Neural progenitor cell (in vitro differentiated cells): Measurements from ENCODE around the gene UNC13B. TPM values are rescaled to one million over a fixed set of nuclear protein-coding genes. Genes with fewer than 3 reads are reported as not detected.

Source experiments
- DNase-seq: peaks from one replicate; pipeline ENCODE4 v3.0.0-alpha.2; 2016; ENCODE audit warnings: low spot score
- H2AFZ ChIP-seq: fragments of 200-600 bp; sonication (generic); replicated peaks from 2 replicates; pipeline ENCODE4 v1.6.1; 2016; ENCODE audit warnings: antibody characterized with exemption
- H3F3A ChIP-seq: fragments of 200-600 bp; sonication (generic); 2 replicates; pipeline ENCODE4 v1.6.1; 2016; ENCODE audit warnings: antibody characterized with exemption, low read depth
- H3K27ac ChIP-seq: fragments of 200-600 bp; sonication (generic); 2 replicates; pipeline ENCODE4 v1.5.1; 2016; ENCODE audit warnings: mild to moderate bottlenecking
- H3K27me3 ChIP-seq: fragments of 200-600 bp; sonication (generic); 2 replicates; pipeline ENCODE4 v1.6.1; 2016; ENCODE audit warnings: mild to moderate bottlenecking, moderate library complexity
- H3K36me3 ChIP-seq: fragments of 200-600 bp; sonication (generic); 2 replicates; pipeline ENCODE4 v1.5.1; 2016
- H3K4me1 ChIP-seq: fragments of 200-600 bp; sonication (generic); 2 replicates; pipeline ENCODE4 v1.6.1; 2016; ENCODE audit warnings: mixed run types
- H3K4me2 ChIP-seq: fragments of 200-600 bp; sonication (generic); 2 replicates; pipeline ENCODE4 v1.6.1; 2016
- H3K4me3 ChIP-seq: fragments of 200-600 bp; sonication (generic); 2 replicates; pipeline ENCODE4 v1.5.1; 2016
- H3K79me2 ChIP-seq: fragments of 200-600 bp; sonication (generic); 2 replicates; pipeline ENCODE4 v1.6.1; 2016; ENCODE audit warnings: low read depth
- H3K9ac ChIP-seq: fragments of 200-600 bp; sonication (generic); 2 replicates; pipeline ENCODE4 v1.6.1; 2016
- H3K9me3 ChIP-seq: fragments of 200-600 bp; sonication (generic); 2 replicates; pipeline ENCODE4 v1.5.1; 2016; ENCODE audit warnings: low read depth
- H4K20me1 ChIP-seq: fragments of 200-600 bp; sonication (generic); 2 replicates; pipeline ENCODE4 v1.6.1; 2016; ENCODE audit warnings: low read depth
- H3K27ac Mint-ChIP-seq: 3 replicates; pipeline ENCODE4 v1.8.0; 2021; ENCODE audit warnings: mixed read lengths
- H3K27me3 Mint-ChIP-seq: 2 replicates; pipeline ENCODE4 v1.8.0; 2022; ENCODE audit warnings: low read depth, mild to moderate bottlenecking, inconsistent platforms, moderate library complexity, mixed read lengths; ENCODE audit not compliant: insufficient read depth
- H3K36me3 Mint-ChIP-seq: 3 replicates; pipeline ENCODE4 v1.8.0; 2021; ENCODE audit warnings: mixed read lengths
- H3K4me1 Mint-ChIP-seq: 3 replicates; pipeline ENCODE4 v1.8.0; 2021; ENCODE audit warnings: mixed read lengths
- H3K4me3 Mint-ChIP-seq: 3 replicates; pipeline ENCODE4 v1.8.0; 2021; ENCODE audit warnings: mild to moderate bottlenecking, moderate library complexity, mixed read lengths
- H3K9me3 Mint-ChIP-seq: 3 replicates; pipeline ENCODE4 v1.8.0; 2020; ENCODE audit warnings: mixed read lengths
- EZH2 ChIP-seq: fragments of 200-600 bp; sonication (generic); IDR thresholded peaks from 2 replicates; pipeline ENCODE4 v1.6.1; 2017; ENCODE audit warnings: antibody characterized with exemption, mild to moderate bottlenecking, moderate library complexity
- EZH2phosphoT487 ChIP-seq: fragments of 200-600 bp; sonication (generic); IDR thresholded peaks from 2 replicates; pipeline ENCODE4 v1.6.1; 2017; ENCODE audit warnings: antibody characterized with exemption
- total RNA-seq: library from RNA; depleted of rRNA; stranded (reverse); fragments of >200 nt; gene quantifications from 2 replicates; pipeline ENCODE4 v1.2.3, GENCODE V29; 2015; ENCODE audit warnings: low replicate concordance
- TF ChIP-seq, protein P1 (sequence below): fragments of 200-600 bp; sonication (generic); IDR thresholded peaks from 2 replicates; pipeline ENCODE4 v1.5.1; 2017; ENCODE audit warnings: antibody characterized with exemption, mild to moderate bottlenecking

Gene UNC13B
- total RNA-seq, 1 donor from 2014 or later = 40.7 TPM

DNA sequence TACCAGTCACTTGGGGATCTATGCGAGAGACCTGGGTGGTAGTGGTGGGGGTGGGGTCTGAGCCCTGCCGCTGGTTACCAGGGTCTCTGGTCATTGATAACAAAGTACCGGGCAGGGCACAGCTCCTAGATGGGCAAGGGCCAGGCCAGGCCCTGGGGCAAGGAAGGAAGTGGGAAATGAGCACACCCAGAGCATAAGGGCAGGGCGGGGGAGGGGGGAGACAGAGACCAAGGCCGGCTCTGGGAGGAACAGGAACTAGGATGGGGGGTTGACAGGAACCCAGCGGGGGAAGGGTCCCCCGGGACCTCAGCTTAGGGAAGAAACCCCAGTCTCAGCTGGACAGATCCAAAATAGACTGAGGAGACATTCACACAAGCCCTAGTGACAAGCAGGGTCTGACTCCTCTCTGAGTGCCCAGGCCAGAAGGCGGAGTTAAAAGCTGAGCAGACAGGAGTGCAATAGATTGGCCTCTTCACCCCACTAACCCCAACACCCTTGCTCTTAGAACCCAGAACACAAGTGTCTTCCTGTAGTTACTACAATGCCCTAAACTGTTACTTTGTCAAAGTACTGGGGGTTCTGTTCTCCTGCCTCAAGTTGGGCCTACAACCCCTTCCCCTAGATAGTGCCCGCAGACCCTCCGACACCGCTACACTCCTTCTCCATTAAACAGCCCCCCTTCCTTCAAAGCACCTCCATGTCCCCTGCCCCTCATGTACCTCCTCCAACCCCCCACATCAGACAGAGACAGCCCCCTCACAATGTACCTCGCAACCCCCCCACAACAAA lies 46.8 kb upstream of the UNC13B start:
- H3K9me3 Mint-ChIP-seq = no peaks in the 10 kb centered on the region
- Histone ChIP-seq H3K79me2 (peaks cover 29% of the 10 kb centered on the region), H4K20me1 (peaks cover 12% of the 10 kb centered on the region), H3K4me3 (peak overlapping the region; percentile 73), H3F3A (peaks cover 27% of the 10 kb centered on the region), H3K36me3 (no peaks in the 10 kb centered on the region), H2AFZ (no peak overlapping the region), H3K9me3 (no peaks in the 10 kb centered on the region), H3K4me2 (peak overlapping the region; percentile 89), H3K9ac (no peak overlapping the region), H3K27me3 (no peaks in the 10 kb centered on the region), H3K27ac (peak overlapping the region; percentile 90), H3K4me1 (peaks cover 23% of the 10 kb centered on the region)
- H3K4me3 Mint-ChIP-seq = peak overlapping the region; percentile 97
- peaks cover 5% of the 10 kb centered on the region for H3K27me3 Mint-ChIP-seq
- peak; percentile 58 for DNase-seq
- TF ChIP-seq EZH2 (no peak), EZH2phosphoT487 (no peak)
- TF ChIP-seq, protein P1, sequence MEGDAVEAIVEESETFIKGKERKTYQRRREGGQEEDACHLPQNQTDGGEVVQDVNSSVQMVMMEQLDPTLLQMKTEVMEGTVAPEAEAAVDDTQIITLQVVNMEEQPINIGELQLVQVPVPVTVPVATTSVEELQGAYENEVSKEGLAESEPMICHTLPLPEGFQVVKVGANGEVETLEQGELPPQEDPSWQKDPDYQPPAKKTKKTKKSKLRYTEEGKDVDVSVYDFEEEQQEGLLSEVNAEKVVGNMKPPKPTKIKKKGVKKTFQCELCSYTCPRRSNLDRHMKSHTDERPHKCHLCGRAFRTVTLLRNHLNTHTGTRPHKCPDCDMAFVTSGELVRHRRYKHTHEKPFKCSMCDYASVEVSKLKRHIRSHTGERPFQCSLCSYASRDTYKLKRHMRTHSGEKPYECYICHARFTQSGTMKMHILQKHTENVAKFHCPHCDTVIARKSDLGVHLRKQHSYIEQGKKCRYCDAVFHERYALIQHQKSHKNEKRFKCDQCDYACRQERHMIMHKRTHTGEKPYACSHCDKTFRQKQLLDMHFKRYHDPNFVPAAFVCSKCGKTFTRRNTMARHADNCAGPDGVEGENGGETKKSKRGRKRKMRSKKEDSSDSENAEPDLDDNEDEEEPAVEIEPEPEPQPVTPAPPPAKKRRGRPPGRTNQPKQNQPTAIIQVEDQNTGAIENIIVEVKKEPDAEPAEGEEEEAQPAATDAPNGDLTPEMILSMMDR = no peak
- H3K4me1 Mint-ChIP-seq = peaks cover 48% of the 10 kb centered on the region
- peak overlapping the region; percentile 96 for H3K27ac Mint-ChIP-seq
- H3K36me3 Mint-ChIP-seq = no peaks in the 10 kb centered on the region

GRCh38 chr9:35115680-35116538 lies 45.9 kb upstream of the UNC13B start, which contains the start of gene ATOSB:
TSS of gene ATOSB (minus strand) at chr9:35115862. CDS start at chr9:35108274, 7,588 bp downstream.
- peak within 1 kb of the TSS; percentile 97 for H3K4me3 Mint-ChIP-seq
- Histone ChIP-seq H3K36me3 (no peaks in the 10 kb centered on the region), H3K4me3 (peak within 1 kb of the TSS; percentile 73), H3F3A (peaks cover 27% of the 10 kb centered on the region), H3K27me3 (no peaks in the 10 kb centered on the region), H3K79me2 (peaks cover 20% of the 10 kb centered on the region), H3K4me1 (peaks cover 18% of the 10 kb centered on the region), H3K4me2 (peak within 1 kb of the TSS; percentile 97), H4K20me1 (peaks cover 3% of the 10 kb centered on the region), H2AFZ (peak within 1 kb of the TSS; percentile 35), H3K9me3 (no peaks in the 10 kb centered on the region), H3K27ac (peak within 1 kb of the TSS; percentile 90), H3K9ac (no peak within 1 kb of the TSS)
- peak; percentile 100 for DNase-seq
- H3K9me3 Mint-ChIP-seq = no peaks in the 10 kb centered on the region
- peaks cover 5% of the 10 kb centered on the region for H3K27me3 Mint-ChIP-seq
- no peak for TF ChIP-seq EZH2
- TF ChIP-seq, protein P1 = no peak
- no peak for TF ChIP-seq EZH2phosphoT487
- H3K4me1 Mint-ChIP-seq = peaks cover 39% of the 10 kb centered on the region
- peak within 1 kb of the TSS; percentile 96 for H3K27ac Mint-ChIP-seq
- no peaks in the 10 kb centered on the region for H3K36me3 Mint-ChIP-seq

- H2AFZ ChIP-seq = peak overlapping the region; percentile 35
- Mint-ChIP-seq H3K27ac (peak overlapping the region; percentile 76), H3K4me3 (peak overlapping the region; percentile 97), H3K27me3 (peaks cover 5% of the 10 kb centered on the region), H3K4me1 (peaks cover 37% of the 10 kb centered on the region), H3K36me3 (no peaks in the 10 kb centered on the region), H3K9me3 (no peaks in the 10 kb centered on the region)
- H3F3A ChIP-seq = peaks cover 27% of the 10 kb centered on the region
- H4K20me1 ChIP-seq = no peaks in the 10 kb centered on the region
- no peaks in the 10 kb centered on the region for H3K9me3 ChIP-seq
- TF ChIP-seq, protein P1 = no peak
- no peak for TF ChIP-seq EZH2phosphoT487
- no peak for TF ChIP-seq EZH2
- H3K36me3 ChIP-seq = no peaks in the 10 kb centered on the region
- H3K27me3 ChIP-seq = no peaks in the 10 kb centered on the region
- peak overlapping the region; percentile 58 for H3K4me3 ChIP-seq
- H3K27ac ChIP-seq = no peak overlapping the region
- peaks cover 18% of the 10 kb centered on the region for H3K4me1 ChIP-seq
- H3K4me2 ChIP-seq = peak overlapping the region; percentile 97
- no peak for DNase-seq
- H3K79me2 ChIP-seq = peaks cover 18% of the 10 kb centered on the region
- no peak overlapping the region for H3K9ac ChIP-seq
Observed at GRCh38 chr9:35116539-35116897, 45.3 kb upstream of the UNC13B start.
